HL-60 (cell line): ENCODE data around the gene TGFB1.

ENCODE experiments used
- DNase-seq, 2 experiments: peaks; one replicate each; pipeline ENCODE4 v3.0.0-alpha.2; 2010 to 2020; ENCODE audit warnings: low read depth in 1 of 2, low spot score in 1 of 2
- H3K27ac ChIP-seq: fragments of 250-450 bp; sonication (Bioruptor Pico); replicated peaks from 2 replicates; pipeline ENCODE4 v1.5.1; 2020; ENCODE audit warnings: mild to moderate bottlenecking, moderate library complexity
- H3K27me3 ChIP-seq: fragments of 250-450 bp; sonication (Bioruptor Pico); 2 replicates; pipeline ENCODE4 v1.5.1; 2021; ENCODE audit warnings: mild to moderate bottlenecking, moderate library complexity; ENCODE audit not compliant: insufficient read depth, poor library complexity, severe bottlenecking
- H3K4me3 ChIP-seq: replicated peaks from 2 replicates; pipeline ENCODE4 v1.5.1; 2011; ENCODE audit warnings: mild to moderate bottlenecking, control low read depth, low read length; ENCODE audit not compliant: insufficient read depth
- CTCF ChIP-seq: IDR thresholded peaks from one replicate; pipeline ENCODE4 v1.5.1; 2011; ENCODE audit warnings: low read length, control low read depth, inconsistent platforms; ENCODE audit not compliant: insufficient read depth
- GABPA ChIP-seq: IDR thresholded peaks from 2 replicates; pipeline ENCODE4 v1.6.1; 2012; ENCODE audit warnings: low read depth
- POLR2AphosphoS5 ChIP-seq: IDR thresholded peaks from 2 replicates; pipeline ENCODE4 v1.6.1; 2012; ENCODE audit warnings: low read depth
- REST ChIP-seq: IDR thresholded peaks from 2 replicates; pipeline ENCODE4 v1.6.1; 2012; ENCODE audit warnings: low read depth; ENCODE audit not compliant: insufficient replicate concordance
- SPI1 ChIP-seq: IDR thresholded peaks from 2 replicates; pipeline ENCODE4 v1.6.1; 2012; ENCODE audit warnings: low read depth, mild to moderate bottlenecking, borderline replicate concordance

Gene TGFB1

GRCh38 chr19:41364524-41365391 lies 11.0 kb upstream of the TGFB1 start:
- Histone ChIP-seq H3K27ac (peak overlapping the region; percentile 100), H3K27me3 (no peaks in the 10 kb centered on the region), H3K4me3 (peak overlapping the region; percentile 53)
- peak; percentile 62; the same call in 1 of the 2 replicates for TF ChIP-seq SPI1
- TF ChIP-seq POLR2AphosphoS5: no peak
- peak; percentile 56 to 78 for DNase-seq

- no peaks in the 10 kb centered on the region for H3K27me3 ChIP-seq
Measured at GRCh38 chr19:41363753-41364523, 10.2 kb upstream of the TGFB1 start, which contains the start of gene B9D2. Gene B9D2, minus strand, starts transcription at chr19:41364149. Its CDS starts 630 bp downstream, at chr19:41363519.

GRCh38 chr19:41363371-41363752 lies 9.6 kb upstream of the TGFB1 start:
- peak overlapping the region; percentile 53 for H3K4me3 ChIP-seq
- TF ChIP-seq GABPA (no peak), CTCF (no peak), REST (no peak), SPI1 (no peak), POLR2AphosphoS5 (no peak)
- no peak for DNase-seq
- H3K27ac ChIP-seq: peak overlapping the region; percentile 100
- H3K27me3 ChIP-seq: no peaks in the 10 kb centered on the region

More at GRCh38 chr19:41363753-41364523, 10.2 kb upstream of the TGFB1 start, which contains the start of gene B9D2:
- peak; percentile 97 to 99 for DNase-seq
- Histone ChIP-seq H3K27ac (peak within 1 kb of the TSS; percentile 100), H3K4me3 (peak within 1 kb of the TSS; percentile 53)
- TF ChIP-seq SPI1 (peak; percentile 25; the same call in 1 of the 2 replicates), GABPA (no peak), CTCF (no peak), POLR2AphosphoS5 (peak; percentile 98), REST (no peak)
